ENCODE results near the gene SLC6A9.

DNA sequence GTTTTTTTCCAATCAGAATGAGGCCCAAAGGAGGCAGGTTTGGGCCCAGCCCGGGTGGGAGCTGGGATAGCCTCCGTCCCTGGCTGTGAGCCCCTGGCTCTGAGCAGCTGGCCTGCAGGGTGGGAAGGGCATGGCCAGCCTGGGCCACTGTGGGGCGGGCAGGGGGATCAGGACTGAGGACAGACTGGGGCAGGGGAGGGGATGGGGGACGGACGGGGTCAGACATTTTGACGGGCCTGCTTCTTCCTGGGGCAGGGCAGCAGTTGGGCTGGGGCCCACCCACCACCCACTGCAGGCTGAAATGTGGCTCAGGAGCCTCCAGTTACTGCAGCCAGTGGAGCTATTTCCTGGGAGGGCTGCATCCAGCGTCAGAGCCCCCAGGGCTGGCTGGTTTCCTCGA, 2.5 kb upstream of the SLC6A9 start:
- TF ChIP-seq, protein P1, sequence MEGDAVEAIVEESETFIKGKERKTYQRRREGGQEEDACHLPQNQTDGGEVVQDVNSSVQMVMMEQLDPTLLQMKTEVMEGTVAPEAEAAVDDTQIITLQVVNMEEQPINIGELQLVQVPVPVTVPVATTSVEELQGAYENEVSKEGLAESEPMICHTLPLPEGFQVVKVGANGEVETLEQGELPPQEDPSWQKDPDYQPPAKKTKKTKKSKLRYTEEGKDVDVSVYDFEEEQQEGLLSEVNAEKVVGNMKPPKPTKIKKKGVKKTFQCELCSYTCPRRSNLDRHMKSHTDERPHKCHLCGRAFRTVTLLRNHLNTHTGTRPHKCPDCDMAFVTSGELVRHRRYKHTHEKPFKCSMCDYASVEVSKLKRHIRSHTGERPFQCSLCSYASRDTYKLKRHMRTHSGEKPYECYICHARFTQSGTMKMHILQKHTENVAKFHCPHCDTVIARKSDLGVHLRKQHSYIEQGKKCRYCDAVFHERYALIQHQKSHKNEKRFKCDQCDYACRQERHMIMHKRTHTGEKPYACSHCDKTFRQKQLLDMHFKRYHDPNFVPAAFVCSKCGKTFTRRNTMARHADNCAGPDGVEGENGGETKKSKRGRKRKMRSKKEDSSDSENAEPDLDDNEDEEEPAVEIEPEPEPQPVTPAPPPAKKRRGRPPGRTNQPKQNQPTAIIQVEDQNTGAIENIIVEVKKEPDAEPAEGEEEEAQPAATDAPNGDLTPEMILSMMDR (IDR thresholded peaks at IDR 0.05), result no peak
- TF ChIP-seq POLR2A (IDR thresholded peaks at IDR 0.05), result no peak
